ENCODE data around the gene SAMD8. TPM values are rescaled to one million over a fixed set of nuclear protein-coding genes. Genes with fewer than 3 reads are reported as not detected.

SAMD8 gene
- total RNA-seq, 1 experiment from 2014 or later, result 23.6 TPM

DNA sequence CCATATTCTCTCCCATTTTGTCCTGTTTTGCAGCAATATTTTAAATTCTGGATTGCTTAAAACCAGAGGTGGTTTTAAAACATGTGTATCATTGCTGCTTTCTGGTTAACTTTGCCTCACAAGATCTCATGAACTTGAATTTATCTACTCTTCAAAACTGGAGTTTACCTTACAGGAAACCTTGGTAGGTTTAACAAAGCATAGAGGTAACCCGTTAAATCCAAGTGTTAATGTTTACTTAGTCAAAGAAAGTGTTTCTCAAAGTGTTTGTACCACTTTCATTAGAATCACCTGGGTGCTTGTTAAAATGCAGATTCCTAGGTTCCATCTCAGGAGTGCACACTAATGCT lies 55.1 kb downstream of the SAMD8 start:
- no peak overlapping the region for H2AFZ ChIP-seq (ENCODE audit: low read depth, low read length, poor library complexity, severe bottlenecking)
- H3K4me2 ChIP-seq (ENCODE audit: low read length), result no peak overlapping the region
- no peak for TF ChIP-seq FOSL1 (IDR thresholded peaks at IDR 0.05; ENCODE audit: low read depth)
- ATAC-seq (no peak), DNase-seq (ENCODE audit: low read depth, low spot score) (no peak)
- H3K36me3 ChIP-seq (ENCODE audit: control insufficient read depth in 1 of 2, insufficient read depth in 2 of 2, low read length in 2 of 2), result no peaks in the 10 kb centered on the region; a peak in 2 of 4 replicates
- H4K20me1 ChIP-seq (ENCODE audit: insufficient read depth), result no peaks in the 10 kb centered on the region
- no peaks in the 10 kb centered on the region for H3K9me2 ChIP-seq (ENCODE audit: insufficient read depth)
- ChIA-PET RAD21 (ENCODE audit: low non-redundant PET in 1 of 2, low total read pairs in 2 of 2, uncharacterized antibody in 2 of 2, unreplicated experiment in 2 of 2) (no interaction called here), POLR2A (no interaction called here), CTCF (interaction anchor here (1.0 kb wide), 1 partner anchor 69 kb away, joined by 3 read pairs; the partner anchor contains the start of gene COMTD1)
- H3K4me3 ChIP-seq (replicated peaks in 1 of 2; ENCODE audit: low read depth in 1 of 2, low read length in 2 of 2), result no peak overlapping the region
- H3K27ac ChIP-seq (ENCODE audit: low read depth, low read length), result no peak overlapping the region
- intact Hi-C loops (cut with micrococcal nuclease), result no loop called here
- no peak overlapping the region for H3K9ac ChIP-seq (ENCODE audit: low read length)
- H3K9me3 ChIP-seq (ENCODE audit: control insufficient read depth in 1 of 2, insufficient read depth in 1 of 2, low read depth in 1 of 2, low read length in 2 of 2), result no peaks in the 10 kb centered on the region
- no peaks in the 10 kb centered on the region for H3K4me1 ChIP-seq (ENCODE audit: control insufficient read depth in 1 of 2, insufficient read depth in 2 of 2, low read length in 2 of 2)
- 0 out of 2 replicates have a peak, but pooled peaks cover 4% of the 10 kb centered on the region for H3K79me2 ChIP-seq (ENCODE audit: insufficient read depth, low read length)
- BruUV-seq (replicated peaks), result no TSS peak
- H3K27me3 ChIP-seq (ENCODE audit: insufficient read depth, low read length), result no peaks in the 10 kb centered on the region

DNA sequence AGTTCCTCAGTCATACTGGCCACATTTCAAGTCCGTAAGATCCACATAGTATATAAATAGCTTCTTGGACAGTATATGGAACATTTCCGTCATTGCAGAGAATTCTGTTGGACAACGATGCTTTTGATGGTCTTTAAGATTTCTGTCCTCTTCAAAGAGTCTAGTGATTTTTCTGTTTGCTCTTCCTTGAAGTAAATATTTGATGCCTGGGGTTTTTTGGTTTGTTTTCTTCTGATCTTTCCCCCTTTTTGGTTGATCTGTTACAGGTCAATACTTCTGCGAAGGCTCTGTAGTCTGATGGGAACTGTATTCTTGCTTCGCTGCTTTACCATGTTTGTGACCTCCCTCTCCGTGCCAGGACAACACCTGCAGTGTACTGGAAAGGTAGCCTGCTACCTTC lies 56.8 kb downstream of the SAMD8 start:
- 0 out of 2 replicates have a peak, but pooled peaks cover 4% of the 10 kb centered on the region for H3K79me2 ChIP-seq (ENCODE audit: insufficient read depth, low read length)
- CTCF ChIA-PET, result no interaction called here
- H3K9ac ChIP-seq (ENCODE audit: low read length), result no peak overlapping the region
- POLR2A ChIA-PET, result no interaction called here
- no peaks in the 10 kb centered on the region for H3K4me1 ChIP-seq (ENCODE audit: control insufficient read depth in 1 of 2, insufficient read depth in 2 of 2, low read length in 2 of 2)
- ATAC-seq (no peak), DNase-seq (ENCODE audit: low read depth, low spot score) (no peak)
- H3K9me3 ChIP-seq (ENCODE audit: control insufficient read depth in 1 of 2, insufficient read depth in 1 of 2, low read depth in 1 of 2, low read length in 2 of 2), result no peaks in the 10 kb centered on the region
- no TSS peak for BruUV-seq (replicated peaks)
- H3K27me3 ChIP-seq (ENCODE audit: insufficient read depth, low read length), result no peaks in the 10 kb centered on the region
- no peaks in the 10 kb centered on the region; a peak in 2 of 4 replicates for H3K36me3 ChIP-seq (ENCODE audit: control insufficient read depth in 1 of 2, insufficient read depth in 2 of 2, low read length in 2 of 2)
- H3K9me2 ChIP-seq (ENCODE audit: insufficient read depth), result no peaks in the 10 kb centered on the region
- TF ChIP-seq SP1 (IDR thresholded peaks at IDR 0.05; ENCODE audit: low read depth) (no peak), JUND (IDR thresholded peaks at IDR 0.05) (no peak), SIN3A (IDR thresholded peaks at IDR 0.05; ENCODE audit: low read depth) (no peak), SRF (IDR thresholded peaks at IDR 0.05; ENCODE audit: low read depth) (no peak), EZH2 (IDR thresholded peaks at IDR 0.05) (no peak), POLR2A (IDR thresholded peaks at IDR 0.05; ENCODE audit: borderline replicate concordance, extremely low read depth, insufficient read depth, insufficient read length) (no peak), TCF7L2 (IDR thresholded peaks at IDR 0.05; ENCODE audit: borderline replicate concordance, extremely low read depth, insufficient read depth, insufficient read length) (no peak), EZH2phosphoT487 (IDR thresholded peaks at IDR 0.05; ENCODE audit: borderline replicate concordance) (no peak), ZNF274 (IDR thresholded peaks at IDR 0.05; ENCODE audit: low read depth, low read length) (no peak), EGR1 (IDR thresholded peaks at IDR 0.05; ENCODE audit: low read depth) (no peak), ELF1 (IDR thresholded peaks at IDR 0.05; ENCODE audit: borderline replicate concordance, low read depth) (no peak), FOSL1 (IDR thresholded peaks at IDR 0.05; ENCODE audit: low read depth) (no peak)
- TF ChIP-seq, protein P1, sequence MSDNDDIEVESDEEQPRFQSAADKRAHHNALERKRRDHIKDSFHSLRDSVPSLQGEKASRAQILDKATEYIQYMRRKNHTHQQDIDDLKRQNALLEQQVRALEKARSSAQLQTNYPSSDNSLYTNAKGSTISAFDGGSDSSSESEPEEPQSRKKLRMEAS (IDR thresholded peaks at IDR 0.05), result no peak
- TF ChIP-seq, protein P2, sequence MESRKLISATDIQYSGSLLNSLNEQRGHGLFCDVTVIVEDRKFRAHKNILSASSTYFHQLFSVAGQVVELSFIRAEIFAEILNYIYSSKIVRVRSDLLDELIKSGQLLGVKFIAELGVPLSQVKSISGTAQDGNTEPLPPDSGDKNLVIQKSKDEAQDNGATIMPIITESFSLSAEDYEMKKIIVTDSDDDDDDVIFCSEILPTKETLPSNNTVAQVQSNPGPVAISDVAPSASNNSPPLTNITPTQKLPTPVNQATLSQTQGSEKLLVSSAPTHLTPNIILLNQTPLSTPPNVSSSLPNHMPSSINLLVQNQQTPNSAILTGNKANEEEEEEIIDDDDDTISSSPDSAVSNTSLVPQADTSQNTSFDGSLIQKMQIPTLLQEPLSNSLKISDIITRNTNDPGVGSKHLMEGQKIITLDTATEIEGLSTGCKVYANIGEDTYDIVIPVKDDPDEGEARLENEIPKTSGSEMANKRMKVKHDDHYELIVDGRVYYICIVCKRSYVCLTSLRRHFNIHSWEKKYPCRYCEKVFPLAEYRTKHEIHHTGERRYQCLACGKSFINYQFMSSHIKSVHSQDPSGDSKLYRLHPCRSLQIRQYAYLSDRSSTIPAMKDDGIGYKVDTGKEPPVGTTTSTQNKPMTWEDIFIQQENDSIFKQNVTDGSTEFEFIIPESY (IDR thresholded peaks at IDR 0.05; ENCODE audit: extremely low read depth, insufficient replicate concordance, low read length), result no peak
- TF ChIP-seq, protein P3, sequence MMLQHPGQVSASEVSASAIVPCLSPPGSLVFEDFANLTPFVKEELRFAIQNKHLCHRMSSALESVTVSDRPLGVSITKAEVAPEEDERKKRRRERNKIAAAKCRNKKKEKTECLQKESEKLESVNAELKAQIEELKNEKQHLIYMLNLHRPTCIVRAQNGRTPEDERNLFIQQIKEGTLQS (IDR thresholded peaks at IDR 0.05), result no peak
- TF ChIP-seq, protein P4, sequence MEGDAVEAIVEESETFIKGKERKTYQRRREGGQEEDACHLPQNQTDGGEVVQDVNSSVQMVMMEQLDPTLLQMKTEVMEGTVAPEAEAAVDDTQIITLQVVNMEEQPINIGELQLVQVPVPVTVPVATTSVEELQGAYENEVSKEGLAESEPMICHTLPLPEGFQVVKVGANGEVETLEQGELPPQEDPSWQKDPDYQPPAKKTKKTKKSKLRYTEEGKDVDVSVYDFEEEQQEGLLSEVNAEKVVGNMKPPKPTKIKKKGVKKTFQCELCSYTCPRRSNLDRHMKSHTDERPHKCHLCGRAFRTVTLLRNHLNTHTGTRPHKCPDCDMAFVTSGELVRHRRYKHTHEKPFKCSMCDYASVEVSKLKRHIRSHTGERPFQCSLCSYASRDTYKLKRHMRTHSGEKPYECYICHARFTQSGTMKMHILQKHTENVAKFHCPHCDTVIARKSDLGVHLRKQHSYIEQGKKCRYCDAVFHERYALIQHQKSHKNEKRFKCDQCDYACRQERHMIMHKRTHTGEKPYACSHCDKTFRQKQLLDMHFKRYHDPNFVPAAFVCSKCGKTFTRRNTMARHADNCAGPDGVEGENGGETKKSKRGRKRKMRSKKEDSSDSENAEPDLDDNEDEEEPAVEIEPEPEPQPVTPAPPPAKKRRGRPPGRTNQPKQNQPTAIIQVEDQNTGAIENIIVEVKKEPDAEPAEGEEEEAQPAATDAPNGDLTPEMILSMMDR (IDR thresholded peaks at IDR 0.05 in 2 of 3, conservative IDR thresholded peaks at IDR 0.05 in 1 of 3; ENCODE audit: borderline replicate concordance in 1 of 3, insufficient read depth in 1 of 3, low read depth in 2 of 3, low read length in 2 of 3), result no peak
- no peaks in the 10 kb centered on the region for H4K20me1 ChIP-seq (ENCODE audit: insufficient read depth)
- no peak overlapping the region for H2AFZ ChIP-seq (ENCODE audit: low read depth, low read length, poor library complexity, severe bottlenecking)
- no peak overlapping the region for H3K27ac ChIP-seq (ENCODE audit: low read depth, low read length)
- H3K4me2 ChIP-seq (ENCODE audit: low read length), result no peak overlapping the region
- H3K4me3 ChIP-seq (replicated peaks in 1 of 2; ENCODE audit: low read depth in 1 of 2, low read length in 2 of 2), result no peak overlapping the region
- RAD21 ChIA-PET (ENCODE audit: low non-redundant PET in 1 of 2, low total read pairs in 2 of 2, uncharacterized antibody in 2 of 2, unreplicated experiment in 2 of 2), result no interaction called here
- intact Hi-C loops (cut with micrococcal nuclease), result no loop called here

Measured in HCT116 (cell line).